ENCODE data around the gene TSEN54. TPM values are rescaled to one million over a fixed set of nuclear protein-coding genes. Genes with fewer than 3 reads are reported as not detected.

Gene TSEN54
- total RNA-seq, 6 experiments from 2014 or later, result 8.5 to 13.6 (median 10.2) TPM

GRCh38 chr17:75492555-75493168 lies 23.7 kb upstream of the TSEN54 start:
- peaks cover 0 to 22% (median 6%) of the 10 kb centered on the region in 4 donors for H3K36me3 ChIP-seq
- no peak overlapping the region for H3K4me3 ChIP-seq
- no peaks in the 10 kb centered on the region for H3K27me3 ChIP-seq
- no peak overlapping the region for H3K27ac ChIP-seq
- ATAC-seq, result no peak
- intact Hi-C loops (cut with DNase I), result no loop called here
- peaks cover 0 to 7% (median 0%) of the 10 kb centered on the region in 4 donors for H3K4me1 ChIP-seq
- TF ChIP-seq CTCF (IDR thresholded peaks at IDR 0.05) (no peak), POLR2A (IDR thresholded peaks at IDR 0.05) (no peak)
- H3K9me3 ChIP-seq, result no peaks in the 10 kb centered on the region
- no peak for DNase-seq
- WGBS (ENCODE audit: insufficient coverage, low coverage, low lambda C conversion rate, missing lambda C conversion rate), result no CpG with 5 or more reads among the region's 23 CpGs

DNA sequence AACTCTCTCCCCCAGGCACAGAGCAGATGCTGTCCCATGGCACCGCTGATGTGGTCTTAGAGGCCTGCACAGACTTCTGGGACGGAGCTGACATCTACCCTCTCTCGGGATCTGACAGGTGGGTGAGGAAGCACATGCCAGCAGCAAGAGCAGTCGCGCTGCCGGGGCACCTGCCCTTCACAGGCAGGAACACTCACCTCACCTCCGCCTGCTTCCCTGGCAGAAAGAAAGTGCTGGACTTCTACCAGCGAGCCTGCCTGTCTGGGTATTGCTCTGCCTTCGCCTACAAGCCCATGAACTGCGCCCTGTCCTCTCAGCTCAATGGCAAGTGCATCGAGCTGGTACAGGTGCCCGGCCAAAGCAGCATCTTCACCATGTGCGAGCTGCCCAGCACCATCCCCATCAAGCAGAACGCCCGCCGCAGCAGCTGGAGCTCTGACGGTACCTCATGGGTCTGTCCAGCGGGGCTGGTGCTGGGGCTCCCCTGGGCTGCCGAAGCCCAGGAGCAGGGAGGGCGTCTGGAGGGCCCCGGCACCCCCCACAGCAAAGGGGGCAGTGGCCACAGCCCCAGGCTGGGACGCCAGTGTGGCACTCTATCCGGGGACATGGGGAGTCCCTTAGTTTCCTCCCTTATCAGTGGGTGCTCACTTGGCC lies 22.7 kb upstream of the TSEN54 start:
- DNase-seq (no peak), ATAC-seq (no peak)
- peaks cover 0 to 7% (median 0%) of the 10 kb centered on the region in 4 donors for H3K4me1 ChIP-seq
- no peak overlapping the region for H3K27ac ChIP-seq
- intact Hi-C loops (cut with DNase I), result no loop called here
- no CpG with 5 or more reads among the region's 23 CpGs for WGBS (ENCODE audit: insufficient coverage, low coverage, low lambda C conversion rate, missing lambda C conversion rate)
- no peaks in the 10 kb centered on the region for H3K9me3 ChIP-seq
- H3K27me3 ChIP-seq, result no peaks in the 10 kb centered on the region
- TF ChIP-seq POLR2A (IDR thresholded peaks at IDR 0.05), result no peak
- no peak for TF ChIP-seq CTCF (IDR thresholded peaks at IDR 0.05)
- peaks cover 0 to 22% (median 6%) of the 10 kb centered on the region in 4 donors for H3K36me3 ChIP-seq
- no peak overlapping the region for H3K4me3 ChIP-seq

- 79% methylated on average over 5 of the region's 14 CpGs for WGBS (ENCODE audit: insufficient coverage, low coverage, low lambda C conversion rate, missing lambda C conversion rate)
- DNase-seq, result no peak
- ATAC-seq, result no peak
Observed at GRCh38 chr17:75494326-75494877, 21.9 kb upstream of the TSEN54 start.

GRCh38 chr17:75496005-75496404 lies 20.3 kb upstream of the TSEN54 start:
- no peak overlapping the region for H3K27ac ChIP-seq
- no peak overlapping the region for H3K4me3 ChIP-seq
- H3K36me3 ChIP-seq, result peaks cover 0 to 28% (median 7%) of the 10 kb centered on the region in 4 donors
- intact Hi-C loops (cut with DNase I), result no loop called here
- WGBS (ENCODE audit: insufficient coverage, low coverage, low lambda C conversion rate, missing lambda C conversion rate), result 100% methylated on average over 1 of the region's 11 CpGs
- no peak for ATAC-seq
- DNase-seq, result no peak
- H3K9me3 ChIP-seq, result no peaks in the 10 kb centered on the region
- TF ChIP-seq POLR2A (IDR thresholded peaks at IDR 0.05) (no peak), CTCF (IDR thresholded peaks at IDR 0.05) (no peak)
- no peaks in the 10 kb centered on the region for H3K4me1 ChIP-seq
- H3K27me3 ChIP-seq, result no peaks in the 10 kb centered on the region

More at GRCh38 chr17:75494326-75494877, 21.9 kb upstream of the TSEN54 start:
- no peaks in the 10 kb centered on the region for H3K27me3 ChIP-seq
- H3K4me3 ChIP-seq, result no peak overlapping the region
- H3K36me3 ChIP-seq, result peaks cover 0 to 22% (median 6%) of the 10 kb centered on the region in 4 donors
- intact Hi-C loops (cut with DNase I), result no loop called here
- H3K27ac ChIP-seq, result no peak overlapping the region
- H3K4me1 ChIP-seq, result peaks cover 0 to 7% (median 0%) of the 10 kb centered on the region in 4 donors
- no peaks in the 10 kb centered on the region for H3K9me3 ChIP-seq
- no peak for TF ChIP-seq POLR2A (IDR thresholded peaks at IDR 0.05)
